EL (cell line): ENCODE results near the gene RIT1.

Source experiments
- DNase-seq: peaks from one replicate; pipeline ENCODE4 v3.0.0-alpha.2; 2016

RIT1 gene

GRCh38 chr1:155850345-155850744 lies 60.8 kb downstream of the RIT1 start:
- no peak for DNase-seq

GRCh38 chr1:155847823-155848529 lies 63.2 kb downstream of the RIT1 start:
- DNase-seq = no peak
